Body of pancreas (tissue), 4 donors: ENCODE measurements around the gene MED13L.

Experiments used
- POLR2A ChIP-seq, 3 donors: fragments of 450-650 bp; IDR thresholded peaks; one replicate each; pipeline ENCODE4 v1.6.1; 2016; ENCODE audit warnings: antibody characterized with exemption in 3 of 3, mild to moderate bottlenecking in 2 of 3
- TF ChIP-seq, protein P1 (sequence below), 7 experiments: fragments of 450-650 bp in 4 of 7; fragments of 200-600 bp in 3 of 7; sonication (generic) in 3 of 7; IDR thresholded peaks; one replicate each; pipeline ENCODE4 v1.5.1; 2016 to 2019; ENCODE audit warnings: antibody characterized with exemption in 7 of 7

DNA sequence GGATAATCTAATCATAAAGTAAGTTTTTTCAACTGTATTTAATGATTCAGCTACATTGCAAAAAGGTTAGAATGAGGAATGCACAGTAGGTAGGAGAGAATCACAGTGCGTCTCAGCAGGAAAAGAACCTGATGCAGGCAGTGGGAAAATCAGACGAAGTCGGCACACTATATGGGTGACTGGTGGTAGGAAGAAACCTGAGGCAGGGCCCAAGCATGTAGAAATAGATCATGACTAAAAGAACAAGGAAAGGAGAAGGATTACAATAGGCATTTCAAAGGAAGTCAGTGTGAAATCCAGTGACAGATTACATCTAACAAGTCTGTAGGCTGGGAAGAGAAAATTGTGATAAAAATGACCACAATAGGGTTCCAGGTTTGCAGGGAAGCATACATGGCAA, 267.0 kb downstream of the MED13L start:
- TF ChIP-seq POLR2A (IDR thresholded peaks at IDR 0.05): no peak
- TF ChIP-seq, protein P1, sequence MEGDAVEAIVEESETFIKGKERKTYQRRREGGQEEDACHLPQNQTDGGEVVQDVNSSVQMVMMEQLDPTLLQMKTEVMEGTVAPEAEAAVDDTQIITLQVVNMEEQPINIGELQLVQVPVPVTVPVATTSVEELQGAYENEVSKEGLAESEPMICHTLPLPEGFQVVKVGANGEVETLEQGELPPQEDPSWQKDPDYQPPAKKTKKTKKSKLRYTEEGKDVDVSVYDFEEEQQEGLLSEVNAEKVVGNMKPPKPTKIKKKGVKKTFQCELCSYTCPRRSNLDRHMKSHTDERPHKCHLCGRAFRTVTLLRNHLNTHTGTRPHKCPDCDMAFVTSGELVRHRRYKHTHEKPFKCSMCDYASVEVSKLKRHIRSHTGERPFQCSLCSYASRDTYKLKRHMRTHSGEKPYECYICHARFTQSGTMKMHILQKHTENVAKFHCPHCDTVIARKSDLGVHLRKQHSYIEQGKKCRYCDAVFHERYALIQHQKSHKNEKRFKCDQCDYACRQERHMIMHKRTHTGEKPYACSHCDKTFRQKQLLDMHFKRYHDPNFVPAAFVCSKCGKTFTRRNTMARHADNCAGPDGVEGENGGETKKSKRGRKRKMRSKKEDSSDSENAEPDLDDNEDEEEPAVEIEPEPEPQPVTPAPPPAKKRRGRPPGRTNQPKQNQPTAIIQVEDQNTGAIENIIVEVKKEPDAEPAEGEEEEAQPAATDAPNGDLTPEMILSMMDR (IDR thresholded peaks at IDR 0.05): no peak
